Measurements from ENCODE around the gene CENPB. TPM values are rescaled to one million over a fixed set of nuclear protein-coding genes. Genes with fewer than 3 reads are reported as not detected.

Gene CENPB
- total RNA-seq, 2 experiments from 2014 or later = 25.1 to 25.3 TPM

DNA sequence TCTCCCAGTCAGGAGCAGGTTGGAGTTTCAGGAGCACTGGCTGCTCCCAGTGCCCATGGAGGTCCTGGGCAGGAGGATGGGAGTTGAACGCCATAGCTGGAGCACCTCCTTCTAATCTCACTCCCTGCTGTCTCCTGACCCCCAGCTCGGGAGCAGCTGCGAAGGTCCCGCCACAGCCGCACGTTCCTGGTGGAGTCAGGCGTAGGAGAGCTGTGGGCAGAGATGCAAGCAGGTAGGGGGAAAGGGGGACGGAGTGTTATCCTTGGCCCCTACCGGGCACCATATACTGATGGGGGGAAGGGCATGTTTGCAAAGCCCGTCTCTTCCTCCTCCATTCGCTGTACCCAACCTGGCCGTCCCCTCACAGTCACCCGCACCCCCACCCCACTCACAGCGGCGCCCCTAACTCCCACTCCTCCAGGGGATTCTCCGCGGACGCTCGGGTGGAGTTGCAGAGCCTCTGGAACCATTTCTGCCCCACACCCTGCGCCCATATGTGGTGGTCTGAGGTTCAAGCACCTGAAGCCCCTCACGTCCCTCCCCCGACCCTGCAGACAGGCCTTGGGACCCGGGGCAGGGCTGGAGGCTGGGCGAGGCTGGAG is 37.4 kb downstream of the CENPB start:
- Mint-ChIP-seq H3K27ac (no peak overlapping the region), H3K27me3 (peaks cover 6% of the 10 kb centered on the region), H3K4me3 (no peak overlapping the region), H3K36me3 (ENCODE audit: low read depth) (peaks cover 3% of the 10 kb centered on the region), H3K9me3 (no peaks in the 10 kb centered on the region), H3K4me1 (ENCODE audit: low read depth) (peaks cover 25% of the 10 kb centered on the region)
- intact Hi-C loops (cut with DNase I, micrococcal nuclease) = no loop called here
- no peaks in the 10 kb centered on the region for H3K36me3 ChIP-seq (ENCODE audit: insufficient read depth, low read length)
- ATAC-seq (ENCODE audit: poor library complexity) (no peak), DNase-seq (no peak)
- no peak overlapping the region for H3K4me3 ChIP-seq (ENCODE audit: low read length)
- TF ChIP-seq CTCF (IDR thresholded peaks at IDR 0.05) = no peak
- ChIA-PET CTCF (no interaction called here), POLR2A (no interaction called here)
- peaks cover 3 to 19% of the 10 kb centered on the region in 2 experiments for H3K27me3 ChIP-seq (ENCODE audit: control insufficient read depth in 1 of 2, insufficient read depth in 2 of 2, low read length in 2 of 2)
- H3K9me3 ChIP-seq (ENCODE audit: control insufficient read depth in 1 of 2, insufficient read depth in 1 of 2, low read length in 2 of 2) = no peaks in the 10 kb centered on the region
- H3K27ac ChIP-seq (ENCODE audit: low read depth in 1 of 2, low read length in 2 of 2) = no peak overlapping the region
- H3K4me1 ChIP-seq (ENCODE audit: insufficient read depth, low read length) = peaks cover 23% of the 10 kb centered on the region

GRCh38 chr20:3748073-3748472 is 38.5 kb downstream of the CENPB start:
- no peak overlapping the region for H3K4me3 Mint-ChIP-seq
- intact Hi-C loops (cut with DNase I, micrococcal nuclease) = no loop called here
- H3K4me1 Mint-ChIP-seq (ENCODE audit: low read depth) = peaks cover 24% of the 10 kb centered on the region
- H3K27ac Mint-ChIP-seq = no peak overlapping the region
- Histone ChIP-seq H3K4me3 (ENCODE audit: low read length) (no peak overlapping the region), H3K27me3 (ENCODE audit: control insufficient read depth in 1 of 2, insufficient read depth in 2 of 2, low read length in 2 of 2) (peaks cover 3 to 19% of the 10 kb centered on the region in 2 experiments), H3K4me1 (ENCODE audit: insufficient read depth, low read length) (peaks cover 23% of the 10 kb centered on the region), H3K27ac (ENCODE audit: low read depth in 1 of 2, low read length in 2 of 2) (no peak overlapping the region), H3K9me3 (ENCODE audit: control insufficient read depth in 1 of 2, insufficient read depth in 1 of 2, low read length in 2 of 2) (no peaks in the 10 kb centered on the region), H3K36me3 (ENCODE audit: insufficient read depth, low read length) (no peaks in the 10 kb centered on the region)
- DNase-seq (no peak), ATAC-seq (ENCODE audit: poor library complexity) (no peak)
- H3K27me3 Mint-ChIP-seq = peaks cover 6% of the 10 kb centered on the region
- ChIA-PET CTCF (no interaction called here), POLR2A (no interaction called here)
- H3K36me3 Mint-ChIP-seq (ENCODE audit: low read depth) = peaks cover under 1% of the 10 kb centered on the region
- no peaks in the 10 kb centered on the region for H3K9me3 Mint-ChIP-seq
- TF ChIP-seq CTCF (IDR thresholded peaks at IDR 0.05) = no peak

DNA sequence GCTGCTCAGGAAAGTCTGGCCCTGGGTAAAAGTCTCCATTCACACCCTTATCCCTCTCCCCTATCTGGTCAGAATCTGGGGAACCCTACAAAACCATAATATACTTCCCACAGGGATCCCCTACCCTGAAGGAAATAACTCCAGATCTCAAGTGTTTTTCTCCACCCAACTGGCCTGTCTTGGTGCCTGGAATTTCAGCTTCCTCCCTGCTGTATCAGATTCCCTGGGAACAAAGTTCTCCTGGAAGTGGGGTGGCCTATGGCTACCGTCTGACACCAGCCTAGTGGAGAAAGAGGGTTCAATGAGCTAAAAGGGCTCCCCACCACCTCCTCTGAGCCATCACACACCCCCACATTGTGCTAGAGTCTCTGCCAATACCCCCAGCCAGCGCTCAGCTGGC is 39.1 kb downstream of the CENPB start:
- no peaks in the 10 kb centered on the region for H3K9me3 ChIP-seq (ENCODE audit: control insufficient read depth in 1 of 2, insufficient read depth in 1 of 2, low read length in 2 of 2)
- H3K4me3 ChIP-seq (ENCODE audit: low read length) = no peak overlapping the region
- no peak overlapping the region for H3K27ac ChIP-seq (ENCODE audit: low read depth in 1 of 2, low read length in 2 of 2)
- TF ChIP-seq CTCF (IDR thresholded peaks at IDR 0.05) = no peak
- H3K36me3 ChIP-seq (ENCODE audit: insufficient read depth, low read length) = no peaks in the 10 kb centered on the region
- Mint-ChIP-seq H3K27ac (no peak overlapping the region), H3K9me3 (no peaks in the 10 kb centered on the region), H3K4me3 (no peak overlapping the region), H3K27me3 (peaks cover 6% of the 10 kb centered on the region), H3K36me3 (ENCODE audit: low read depth) (no peaks in the 10 kb centered on the region), H3K4me1 (ENCODE audit: low read depth) (peaks cover 18% of the 10 kb centered on the region)
- H3K4me1 ChIP-seq (ENCODE audit: insufficient read depth, low read length) = peaks cover 18% of the 10 kb centered on the region
- ATAC-seq (ENCODE audit: poor library complexity) (no peak), DNase-seq (no peak)
- ChIA-PET POLR2A (no interaction called here), CTCF (no interaction called here)
- H3K27me3 ChIP-seq (ENCODE audit: control insufficient read depth in 1 of 2, insufficient read depth in 2 of 2, low read length in 2 of 2) = peaks cover 3 to 19% of the 10 kb centered on the region in 2 experiments
- intact Hi-C loops (cut with DNase I, micrococcal nuclease) = no loop called here
